NCI-H524 (cell line): ENCODE measurements around the gene IPO4.

Experiments used
- DNase-seq, 2 experiments: peaks; one replicate each; lab custom pipeline; 2025; lab: John Stamatoyannopoulos, UW

The IPO4 gene

DNA sequence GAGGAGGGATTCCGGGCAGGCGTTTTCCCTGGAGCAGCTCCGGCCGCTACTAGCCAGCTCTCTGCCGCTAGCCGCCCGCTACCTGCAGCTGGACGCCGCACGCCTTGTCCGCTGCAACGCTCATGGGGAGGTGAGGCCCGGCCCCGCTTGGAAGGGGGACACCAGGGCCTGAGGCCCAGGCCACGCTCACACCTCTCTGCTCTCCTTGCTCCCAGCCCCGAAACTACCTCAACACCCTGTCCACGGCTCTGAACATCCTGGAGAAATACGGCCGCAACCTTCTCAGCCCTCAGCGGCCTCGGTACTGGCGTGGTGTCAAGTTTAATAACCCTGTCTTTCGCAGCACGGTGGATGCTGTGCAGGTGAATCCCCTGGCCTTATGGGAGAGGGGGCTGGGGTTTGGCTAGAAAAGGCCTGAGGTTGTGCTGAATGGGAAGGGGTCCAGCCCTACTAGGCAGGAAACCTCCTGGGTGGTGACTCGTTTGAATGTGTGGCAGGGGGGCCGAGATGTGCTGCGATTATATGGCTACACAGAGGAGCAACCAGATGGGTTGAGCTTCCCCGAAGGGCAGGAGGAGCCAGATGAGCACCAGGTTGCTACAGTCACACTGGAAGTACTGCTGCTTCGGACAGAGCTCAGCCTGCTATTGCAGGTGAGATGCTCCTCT, 40.7 kb downstream of the IPO4 start:
- no peak for DNase-seq

DNA sequence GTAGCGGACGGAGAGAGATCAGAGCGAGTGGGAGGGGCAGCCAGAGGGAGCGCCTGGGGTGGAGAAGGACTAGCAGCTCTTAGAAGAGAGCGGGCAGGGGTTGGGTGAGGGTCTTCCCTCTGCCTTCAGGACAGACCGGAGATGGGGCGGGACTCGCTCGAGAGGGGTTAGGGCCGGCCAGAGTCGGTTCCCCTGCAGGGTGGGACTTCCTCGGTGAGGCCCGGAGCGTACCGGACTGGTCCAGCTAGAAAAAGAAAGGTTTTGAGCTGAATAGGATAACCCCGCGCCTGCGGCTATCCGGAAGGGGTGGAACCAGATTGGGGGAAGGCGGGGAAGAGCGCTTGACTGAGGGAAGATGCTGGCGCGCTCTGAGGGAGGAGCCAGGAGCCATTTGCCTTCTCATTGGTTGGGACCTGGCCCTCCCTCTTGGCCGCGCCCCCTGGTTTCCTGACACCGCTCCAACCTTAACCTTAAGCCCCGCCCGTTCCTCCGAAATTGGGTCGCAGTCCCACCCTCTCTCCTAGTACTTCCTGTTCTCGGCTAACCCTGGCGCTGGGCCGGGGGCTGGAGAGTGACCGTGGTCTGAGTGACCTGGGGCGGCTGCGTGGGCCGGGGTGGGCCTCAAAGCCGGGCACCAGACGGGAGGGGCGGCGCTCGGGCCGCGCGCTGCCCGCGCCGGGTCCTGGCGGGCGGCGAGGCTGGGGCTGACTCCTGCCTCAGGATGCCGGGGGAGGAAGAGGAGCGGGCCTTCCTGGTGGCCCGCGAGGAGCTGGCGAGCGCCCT, 41.4 kb downstream of the IPO4 start, which contains the start of gene RNF31:
RNF31 (plus strand) TSS at position 521 of the 783 bp plus-strand sequence; CDS start at position 722, 201 bp downstream.
- DNase-seq, result peak; percentile 99 to 100

DNA sequence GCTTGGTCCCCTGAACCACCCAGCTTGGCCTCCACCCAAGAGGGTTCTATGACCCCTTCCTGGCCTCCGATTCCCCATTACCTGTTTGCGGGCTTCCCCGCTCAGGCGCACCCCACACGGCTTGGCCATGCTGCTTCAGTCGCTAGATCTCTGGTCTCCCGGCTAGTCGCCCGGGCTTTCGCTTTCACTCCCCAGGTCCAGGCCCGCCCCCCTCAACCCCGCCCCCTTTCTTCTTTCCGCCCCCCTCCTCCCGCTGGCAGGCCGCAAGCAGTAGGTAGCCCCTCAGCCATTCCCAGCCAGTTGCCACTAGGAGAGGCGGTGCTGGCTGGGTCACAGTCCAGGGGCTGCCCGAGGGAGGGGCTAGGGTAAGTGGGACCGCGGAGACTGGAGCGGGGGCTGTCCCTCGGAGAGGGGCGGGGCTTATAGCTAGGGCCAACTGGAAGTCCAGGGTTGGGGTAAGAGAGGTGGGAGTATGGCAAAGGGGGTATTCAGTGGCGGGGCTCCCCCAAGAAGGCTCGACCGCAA, 42.1 kb downstream of the IPO4 start, which contains the start of gene PSME2:
PSME2 (minus strand) TSS at position 158 of the 525 bp plus-strand sequence; CDS start at position 129, 29 bp downstream.
- peak; percentile 99 for DNase-seq

DNA sequence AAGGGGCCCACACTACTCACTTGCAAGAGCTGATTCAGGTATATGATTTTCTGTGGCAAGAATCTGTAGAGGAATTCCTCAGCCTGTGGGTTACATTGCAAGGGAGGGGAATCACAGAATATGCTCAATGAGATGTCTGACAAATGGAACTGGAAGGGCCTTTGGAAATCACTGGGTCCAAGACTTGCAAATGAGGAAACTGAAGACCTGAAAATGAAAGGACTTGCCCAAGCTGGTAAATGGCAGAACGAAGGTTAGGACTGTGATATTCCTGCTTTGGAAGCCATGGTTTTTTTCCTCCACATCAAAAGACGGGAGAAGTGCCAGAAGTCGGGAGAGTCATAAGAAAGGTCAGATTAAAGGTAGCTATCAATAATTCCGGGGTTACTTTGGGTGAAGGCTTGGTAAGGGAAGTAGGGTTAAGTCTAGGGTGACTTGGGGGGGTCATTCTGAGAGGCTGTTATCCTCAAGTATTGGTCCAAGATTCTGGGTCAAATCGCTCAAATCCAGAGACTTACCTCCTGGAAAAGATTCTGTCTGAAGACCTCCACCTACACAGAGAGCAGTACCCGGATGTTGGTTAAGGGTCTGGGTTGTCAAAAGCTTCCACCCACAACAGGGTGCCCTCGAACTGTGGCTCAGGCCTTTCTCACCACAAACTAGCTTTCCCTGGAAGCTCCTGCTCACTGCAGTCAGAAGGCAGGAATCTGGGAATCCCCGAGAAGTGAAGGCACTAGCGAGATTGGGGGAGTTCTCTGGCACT, 42.7 kb downstream of the IPO4 start:
- no peak for DNase-seq

DNA sequence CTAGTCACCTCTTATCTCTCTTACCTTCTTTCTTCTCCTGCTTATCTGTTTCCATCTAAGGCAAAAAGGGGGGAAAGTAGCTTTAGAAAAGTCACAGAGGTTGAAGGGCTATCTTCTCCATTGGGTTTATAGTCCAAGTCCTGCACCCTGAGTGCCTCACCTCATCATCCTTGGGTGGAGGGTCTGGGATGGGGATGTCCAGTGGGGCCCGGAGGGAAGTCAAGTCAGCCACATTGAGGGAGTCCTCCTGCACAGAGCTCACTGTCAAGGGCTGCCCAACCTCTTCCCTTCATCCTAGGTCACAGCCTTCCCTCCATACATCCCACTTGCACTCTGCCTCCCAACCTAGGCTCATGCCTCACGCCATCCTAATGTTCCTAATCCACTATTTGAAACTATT, 43.4 kb downstream of the IPO4 start:
- no peak for DNase-seq

DNA sequence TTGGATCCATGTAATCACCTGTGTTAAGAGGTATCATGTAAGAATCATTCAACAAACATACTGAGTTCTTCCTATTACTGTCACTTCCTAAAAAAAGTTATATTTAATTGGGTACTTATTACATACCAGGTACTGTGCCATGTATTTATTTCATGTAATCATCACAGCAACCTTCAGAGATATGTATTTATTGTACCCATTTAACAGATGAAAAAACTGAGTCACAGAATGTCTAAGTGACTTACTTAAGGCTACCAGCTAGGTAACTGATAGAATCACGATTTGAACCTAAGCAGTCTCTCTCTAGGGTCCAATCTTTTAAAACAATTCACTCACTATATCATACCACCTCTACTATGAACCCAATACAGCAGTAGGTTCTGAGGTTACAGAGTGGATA, 44.2 kb downstream of the IPO4 start:
- DNase-seq, result no peak

DNA sequence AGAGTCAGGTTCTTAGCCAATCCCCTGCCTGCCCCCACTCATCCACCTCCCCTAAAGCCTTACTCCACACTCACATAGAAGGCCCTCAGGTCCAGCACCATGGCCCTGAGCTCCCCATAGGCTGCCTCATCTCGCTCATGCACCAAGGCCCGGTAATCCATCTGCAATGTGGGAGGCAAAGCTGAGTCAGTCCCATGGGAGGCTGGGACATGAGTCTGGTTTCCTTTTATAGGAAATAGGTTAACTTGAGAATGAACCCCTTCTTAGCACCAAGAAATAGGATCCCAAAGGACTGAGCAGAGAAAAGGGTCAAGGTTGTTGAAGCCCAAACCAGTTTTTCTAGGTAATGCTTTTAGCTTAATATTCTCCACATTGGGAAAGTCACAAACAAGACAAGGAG, 45.1 kb downstream of the IPO4 start:
- no peak for DNase-seq

DNA sequence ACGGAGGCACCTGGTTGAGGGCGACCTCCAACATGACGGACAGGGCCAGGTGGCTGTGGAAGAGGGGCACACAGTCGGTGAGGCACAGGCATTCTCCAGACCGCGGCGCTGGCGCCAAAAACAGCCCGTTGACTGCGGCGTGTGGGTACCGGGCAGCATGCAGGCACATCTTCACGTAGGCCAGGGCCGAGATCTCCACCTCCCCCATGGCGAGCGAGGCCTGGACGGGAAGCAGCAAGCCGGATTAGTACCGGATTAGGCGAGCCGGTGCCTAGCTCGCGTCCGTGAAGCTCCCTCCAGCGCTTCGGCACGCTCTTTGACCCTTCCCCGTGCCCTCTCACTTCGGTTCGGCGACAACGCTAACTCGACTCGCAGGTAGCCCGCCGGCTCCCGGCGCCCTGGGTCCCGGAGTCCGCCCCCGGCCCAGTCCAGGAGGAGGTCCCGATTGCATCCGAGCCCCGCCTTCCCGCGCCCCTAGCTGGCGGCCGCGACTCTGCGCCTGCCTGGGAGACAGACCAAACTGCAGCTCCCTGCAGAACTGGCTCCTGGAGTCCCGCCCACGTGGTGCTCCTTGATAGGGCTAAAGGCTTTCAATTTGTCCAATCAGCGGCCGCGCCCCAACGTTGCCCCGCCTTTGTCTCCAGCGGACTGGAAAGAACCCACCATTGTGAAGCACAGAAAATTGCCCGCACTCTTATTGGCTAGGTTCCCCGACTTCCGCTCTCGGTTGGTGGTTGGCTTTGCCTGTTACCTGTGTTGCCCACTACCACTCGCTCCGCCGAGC, 47.3 kb downstream of the IPO4 start, which contains the start of gene EMC9:
EMC9 (minus strand) TSS at position 495 of the 784 bp plus-strand sequence; CDS start at position 208, 287 bp downstream.
- DNase-seq, result peak; percentile 100

DNA sequence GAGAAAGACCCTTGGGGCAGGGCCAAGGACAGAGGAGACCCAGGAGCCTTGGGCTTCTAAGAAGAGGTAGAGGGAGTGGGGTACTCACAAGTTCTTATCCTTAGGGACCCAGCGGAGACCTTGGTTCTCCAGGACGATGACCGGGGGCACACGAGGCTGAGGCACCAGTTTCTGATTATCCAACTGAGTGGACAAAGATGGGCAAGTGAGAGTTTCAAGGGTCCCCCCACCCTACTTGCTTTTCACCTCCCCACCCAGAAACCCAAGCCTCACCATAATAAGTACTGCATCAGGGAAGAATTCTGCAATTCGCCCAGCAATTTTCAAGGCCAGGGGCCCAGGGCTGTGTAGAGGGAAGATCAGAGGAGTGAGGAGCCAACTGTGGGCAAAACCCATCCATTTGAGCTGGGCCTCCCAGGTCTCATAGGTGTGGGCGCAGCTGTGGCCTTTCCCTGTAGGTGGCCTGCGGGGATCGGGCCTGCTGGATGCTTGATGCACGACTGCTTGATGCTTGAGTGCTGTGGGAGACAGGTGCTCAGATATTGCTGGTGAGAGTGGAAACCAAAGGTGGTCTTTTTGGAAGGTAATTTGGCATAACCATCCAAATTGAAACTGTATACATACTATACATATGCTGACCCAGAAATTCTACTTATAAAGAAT, 49.2 kb downstream of the IPO4 start:
- peak in 1 of 2 experiments; percentile 44 for DNase-seq

DNA sequence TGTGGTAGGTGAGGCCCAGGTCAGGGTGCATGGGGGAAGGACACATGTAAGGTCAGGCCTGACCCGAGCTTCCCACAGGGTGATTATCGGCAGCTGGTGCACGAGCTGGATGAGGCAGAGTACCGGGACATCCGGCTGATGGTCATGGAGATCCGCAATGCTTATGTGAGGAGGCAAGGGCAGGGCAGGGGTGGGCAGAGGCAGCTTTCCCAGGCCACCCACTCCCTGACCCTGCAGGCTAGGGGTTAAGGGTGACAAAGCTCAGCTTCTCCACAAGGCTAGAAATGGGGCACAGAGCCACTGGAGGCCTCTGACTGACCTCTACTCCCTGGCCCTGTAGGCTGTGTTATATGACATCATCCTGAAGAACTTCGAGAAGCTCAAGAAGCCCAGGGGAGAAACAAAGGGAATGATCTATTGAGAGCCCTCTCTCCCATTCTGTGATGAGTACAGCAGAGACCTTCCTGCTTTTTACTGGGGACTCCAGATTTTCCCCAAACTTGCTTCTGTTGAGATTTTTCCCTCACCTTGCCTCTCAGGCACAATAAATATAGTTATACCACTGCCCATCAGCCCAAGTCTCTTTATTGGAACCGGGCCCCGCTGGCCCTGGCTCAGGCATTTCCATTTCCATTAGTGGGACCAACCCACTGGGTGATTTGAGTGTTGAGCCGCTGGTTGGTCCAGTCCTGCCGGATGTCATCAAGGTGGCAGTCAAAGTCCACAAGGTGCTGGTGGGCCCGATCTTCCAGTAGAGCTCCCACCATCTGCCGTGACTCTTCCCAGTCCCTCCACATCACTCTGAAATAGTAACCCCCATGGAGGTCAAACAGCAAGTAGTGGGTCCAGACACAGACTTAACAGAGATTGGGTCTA, 50.0 kb downstream of the IPO4 start:
- no peak for DNase-seq

DNA sequence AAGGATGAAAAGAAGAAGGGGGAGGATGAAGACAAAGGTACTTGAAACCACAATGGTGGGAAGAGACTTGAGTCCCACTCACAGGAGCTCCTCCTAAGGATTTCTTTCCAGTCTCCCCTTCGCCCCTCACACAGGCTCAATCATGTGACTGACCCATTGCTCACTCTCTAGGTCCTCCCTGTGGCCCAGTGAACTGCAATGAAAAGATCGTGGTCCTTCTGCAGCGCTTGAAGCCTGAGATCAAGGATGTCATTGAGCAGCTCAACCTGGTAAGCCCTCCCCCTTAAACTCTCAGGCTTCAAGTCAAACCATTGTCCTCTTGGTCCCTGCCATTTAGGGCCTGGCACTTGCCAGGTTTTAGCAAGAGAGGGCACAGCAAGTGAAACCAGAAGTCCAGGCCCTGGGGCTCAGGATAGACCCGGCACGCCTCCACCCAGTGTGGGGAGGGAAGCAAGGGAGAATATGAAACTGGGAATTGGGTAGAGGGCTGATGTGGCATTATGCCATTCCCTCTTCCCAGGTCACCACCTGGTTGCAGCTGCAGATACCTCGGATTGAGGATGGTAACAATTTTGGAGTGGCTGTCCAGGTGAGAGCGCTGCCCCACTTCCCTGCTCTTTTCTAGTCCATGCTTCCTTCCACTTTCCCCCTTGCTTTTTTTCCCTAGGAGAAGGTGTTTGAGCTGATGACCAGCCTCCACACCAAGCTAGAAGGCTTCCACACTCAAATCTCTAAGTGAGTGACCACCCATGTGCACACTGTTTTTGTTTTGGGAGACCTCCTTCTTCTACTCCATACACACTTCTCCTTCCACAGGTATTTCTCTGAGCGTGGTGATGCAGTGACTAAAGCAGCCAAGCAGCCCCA, 50.9 kb downstream of the IPO4 start:
- DNase-seq, result no peak

DNA sequence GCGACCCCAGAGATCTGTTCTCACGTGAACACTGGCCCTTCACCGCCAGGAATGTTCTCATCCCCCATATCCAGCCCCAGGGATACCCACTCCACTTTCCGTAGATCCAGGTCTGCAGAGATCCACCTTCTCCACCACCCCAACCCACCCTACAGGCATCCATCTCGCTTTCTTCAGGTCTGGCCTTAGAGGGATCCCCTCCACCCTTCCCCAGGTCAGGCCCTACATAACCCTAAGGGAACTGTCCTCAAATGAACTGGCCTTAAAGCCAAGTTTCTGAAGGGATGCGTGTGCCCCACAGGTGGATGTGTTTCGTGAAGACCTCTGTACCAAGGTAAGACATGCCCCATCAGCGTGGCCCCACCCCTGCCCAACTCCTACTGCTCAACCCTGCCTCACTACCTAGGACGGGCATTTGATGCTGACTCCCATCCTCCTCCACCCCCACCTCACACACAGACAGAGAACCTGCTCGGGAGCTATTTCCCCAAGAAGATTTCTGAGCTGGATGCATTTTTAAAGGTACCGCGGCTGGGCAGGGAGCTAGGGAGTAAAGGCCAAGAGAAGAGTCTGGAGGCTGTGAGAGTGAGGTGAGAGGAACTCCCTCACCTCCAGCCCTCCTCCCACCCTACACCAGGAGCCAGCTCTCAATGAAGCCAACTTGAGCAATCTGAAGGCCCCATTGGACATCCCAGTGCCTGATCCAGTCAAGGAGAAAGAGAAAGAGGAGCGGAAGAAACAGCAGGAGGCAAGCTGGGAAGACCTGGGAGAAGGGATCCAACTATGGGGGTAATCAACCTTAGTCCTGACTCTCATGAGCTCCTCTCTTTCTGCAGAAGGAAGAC, 51.7 kb downstream of the IPO4 start:
- peak in 1 of 2 experiments; percentile 40 for DNase-seq

DNA sequence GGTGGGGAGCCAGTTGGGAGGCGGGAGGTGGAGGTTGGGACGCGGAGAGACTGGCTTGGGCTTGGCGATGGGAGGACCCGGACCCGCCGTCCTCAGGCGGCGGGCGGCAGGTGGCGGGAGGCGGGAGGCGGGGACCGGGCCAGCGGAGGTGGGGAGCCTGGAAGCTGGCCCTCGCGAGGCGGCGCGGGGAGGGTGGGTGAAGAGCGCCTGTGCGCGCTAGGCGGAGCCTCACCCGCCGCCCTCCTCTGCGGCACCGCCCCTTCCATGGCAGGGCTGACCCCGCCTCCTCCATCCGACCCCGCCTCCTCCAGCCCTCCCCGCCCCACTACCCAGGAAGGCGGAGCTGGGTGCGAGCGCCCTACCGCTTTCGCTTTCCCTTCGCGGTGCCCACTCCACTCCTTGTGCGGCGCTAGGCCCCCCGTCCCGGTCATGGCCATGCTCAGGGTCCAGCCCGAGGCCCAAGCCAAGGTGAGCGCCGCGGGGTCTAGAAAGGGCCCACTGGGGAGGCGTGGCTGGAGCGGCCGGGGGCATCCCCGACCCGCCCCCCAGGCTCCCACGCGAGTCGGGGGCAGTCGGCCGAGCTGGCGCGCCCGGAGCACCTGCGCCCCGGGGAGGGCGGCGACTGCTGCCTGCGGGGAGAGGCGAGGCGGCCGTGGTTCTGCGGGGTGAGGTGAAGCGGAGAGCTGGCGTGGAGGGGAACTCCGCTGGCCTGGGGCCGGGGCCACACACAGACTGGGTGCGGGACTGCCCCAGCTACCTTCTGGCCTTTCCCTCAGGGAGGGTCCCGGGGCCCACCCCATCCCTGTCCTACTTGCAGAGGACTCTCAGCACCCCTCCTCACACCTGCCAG, 52.6 kb downstream of the IPO4 start, which contains the start of gene PSME1:
PSME1 (plus strand) TSS at position 361 of the 850 bp plus-strand sequence; CDS start at position 430, 69 bp downstream.
- DNase-seq, result peak; percentile 88 to 94

DNA sequence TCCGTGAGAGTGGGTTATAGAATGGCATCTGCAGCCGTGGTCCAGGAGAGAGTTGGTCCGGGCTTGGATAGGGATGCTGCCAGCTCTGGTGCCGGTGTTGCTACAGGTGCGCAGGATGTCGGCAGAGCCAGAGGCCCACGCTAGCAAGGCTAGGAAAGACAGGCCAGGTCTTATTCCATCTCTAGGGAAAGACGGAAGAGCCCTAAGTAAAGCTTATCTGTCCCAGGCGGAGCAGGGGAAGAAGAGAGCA, 53.1 kb downstream of the IPO4 start:
- DNase-seq, result no peak

DNA sequence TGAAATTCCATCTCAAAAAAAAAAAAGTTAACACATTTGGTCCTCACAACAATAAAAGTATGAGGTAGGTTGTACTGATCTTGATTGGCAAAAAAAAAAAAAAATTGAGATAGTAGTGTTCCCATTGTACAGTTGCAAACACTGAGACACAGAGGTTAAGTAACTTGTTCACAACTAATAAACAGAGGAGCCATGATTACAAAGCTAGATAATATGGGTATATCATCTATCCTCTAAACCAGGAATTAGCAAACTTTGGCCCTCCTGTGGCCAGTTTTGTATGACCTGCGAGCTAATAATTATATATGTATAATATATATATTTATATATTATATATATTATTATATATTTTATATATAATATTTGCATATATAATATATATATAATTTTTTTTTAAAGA, 54.9 kb downstream of the IPO4 start:
- no peak for DNase-seq

DNA sequence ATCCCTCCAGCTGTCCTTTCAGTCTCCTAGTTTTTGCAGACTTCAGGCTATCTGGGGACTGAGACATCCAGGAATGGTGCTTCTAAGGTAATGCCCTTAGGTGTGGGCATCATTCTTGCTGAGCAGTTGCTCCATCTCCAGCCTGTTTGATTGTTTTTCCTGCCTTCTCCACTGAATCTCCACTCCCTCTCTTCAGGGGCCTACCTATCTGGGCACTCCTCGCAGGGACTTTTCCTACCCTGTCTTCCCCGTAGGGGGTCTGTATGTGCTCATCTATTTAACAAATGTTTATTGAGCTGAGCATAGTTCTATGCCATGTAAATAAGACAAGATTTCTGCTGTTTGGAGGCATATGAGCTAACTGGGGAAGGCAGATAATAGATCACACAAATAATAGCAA, 55.6 kb downstream of the IPO4 start:
- no peak for DNase-seq

DNA sequence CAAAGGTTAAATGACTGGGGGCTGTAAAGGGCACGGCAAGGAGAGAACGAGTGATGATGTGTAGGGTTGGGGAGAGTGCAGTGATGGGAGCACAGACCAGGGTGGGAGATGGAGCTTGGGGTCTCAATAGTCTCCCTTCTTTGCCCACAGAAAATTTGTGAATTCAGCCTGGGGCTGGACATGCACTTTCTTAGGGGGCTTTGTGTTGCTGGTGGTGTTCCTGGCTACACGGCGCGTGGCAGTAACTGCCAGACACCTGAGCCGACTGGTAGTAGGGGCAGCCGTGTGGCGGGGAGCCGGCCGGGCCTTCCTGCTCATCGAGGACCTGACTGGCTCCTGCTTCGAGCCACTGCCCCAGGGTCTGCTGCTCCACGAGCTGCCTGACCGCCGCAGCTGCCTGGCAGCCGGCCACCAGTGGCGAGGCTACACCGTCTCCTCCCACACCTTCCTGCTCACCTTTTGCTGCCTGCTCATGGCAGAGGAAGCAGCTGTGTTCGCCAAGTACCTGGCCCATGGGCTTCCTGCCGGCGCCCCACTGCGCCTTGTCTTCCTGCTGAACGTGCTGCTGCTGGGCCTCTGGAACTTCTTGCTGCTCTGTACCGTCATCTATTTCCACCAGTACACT, 56.4 kb downstream of the IPO4 start:
- DNase-seq, result no peak
